Embryonic facial prominence (tissue), 1 donor: ENCODE measurements around the gene DYNLL1.
"Not testable (repeated sequence)": the region's sequence is repeated elsewhere in the genome, so short reads cannot be mapped to it uniquely, and the experiment has no call there.

Source experiments
- DNase-seq: peaks from one replicate; pipeline ENCODE4 v3.0.0-alpha.2; 2016; ENCODE audit errors: extremely low spot score

DYNLL1 gene

DNA sequence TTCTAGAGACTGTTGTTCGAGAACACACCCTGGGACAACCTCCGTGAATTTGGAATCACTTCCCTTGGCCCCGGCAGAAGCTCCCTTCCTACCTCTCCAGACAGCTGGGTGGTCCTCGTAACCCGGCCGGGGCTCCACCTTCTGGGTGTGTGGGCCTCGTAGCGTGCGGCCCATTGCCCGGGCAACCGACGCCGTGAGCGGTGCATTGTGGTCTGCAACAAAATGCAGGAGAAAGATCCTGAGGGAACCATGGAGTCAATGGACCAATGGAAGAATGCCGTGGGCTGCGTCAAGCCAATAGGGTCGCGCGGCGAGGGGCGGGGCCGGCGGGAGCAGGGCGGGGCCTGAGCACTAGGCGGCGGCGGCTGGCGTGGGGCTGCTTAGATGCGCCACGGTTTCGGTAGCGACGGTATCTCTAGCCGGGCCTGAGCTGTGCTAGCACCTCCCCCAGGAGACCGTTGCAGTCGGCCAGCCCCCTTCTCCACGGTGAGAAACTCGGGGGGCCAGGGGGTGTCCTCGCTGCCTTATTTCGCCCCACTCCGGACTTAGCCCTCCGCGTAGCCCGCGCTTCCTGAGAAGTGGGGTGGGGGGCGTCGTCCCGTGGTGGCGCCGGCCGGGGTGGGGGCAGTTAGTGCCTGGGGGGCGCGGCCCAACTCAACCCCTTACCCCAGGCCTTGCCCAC, at the start of gene DYNLL1:
TSS of gene DYNLL1 (plus strand) at position 383 of the 682 bp plus-strand sequence. CDS start 309 bp downstream, outside the sequence.
- DNase-seq, result peak; percentile 93

DNA sequence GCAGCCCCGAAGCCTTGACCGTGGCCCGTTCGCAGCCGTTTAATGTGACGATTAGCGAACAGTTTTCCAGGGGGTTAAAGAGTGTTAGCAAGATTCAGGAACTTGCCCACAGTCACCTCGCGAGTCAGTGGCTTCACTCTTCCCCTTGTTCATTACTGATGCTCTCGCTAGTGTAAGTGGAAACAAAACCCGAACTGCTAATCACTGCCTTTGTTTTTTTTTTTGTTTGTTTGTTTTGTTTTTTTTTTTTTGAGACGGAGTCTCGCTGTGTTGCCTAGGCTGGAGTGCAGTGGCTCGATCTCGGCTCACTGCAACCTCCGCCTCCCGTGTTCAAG, 49.1 kb upstream of the DYNLL1 start:
- not testable (repeated sequence) for DNase-seq

DNA sequence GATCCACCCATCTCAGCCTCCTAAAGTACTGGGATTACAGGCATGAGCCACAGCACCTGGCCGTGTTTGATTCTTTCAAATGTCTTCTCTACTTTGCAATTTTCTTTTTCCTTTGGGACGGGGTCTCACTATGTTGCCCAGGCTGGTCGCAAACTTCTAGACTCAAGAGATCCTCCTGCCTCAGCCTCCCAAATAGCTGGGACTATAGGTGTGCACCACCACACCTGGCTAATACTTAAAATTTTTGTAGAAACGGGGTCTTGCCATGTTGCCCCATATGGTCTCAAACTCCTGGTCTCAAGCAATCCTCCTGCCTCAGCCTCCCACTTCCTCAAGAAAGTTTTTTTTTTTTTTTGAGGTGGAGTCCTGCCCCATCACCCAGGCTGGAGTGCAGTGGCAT, 47.9 kb upstream of the DYNLL1 start:
- no peak for DNase-seq

DNA sequence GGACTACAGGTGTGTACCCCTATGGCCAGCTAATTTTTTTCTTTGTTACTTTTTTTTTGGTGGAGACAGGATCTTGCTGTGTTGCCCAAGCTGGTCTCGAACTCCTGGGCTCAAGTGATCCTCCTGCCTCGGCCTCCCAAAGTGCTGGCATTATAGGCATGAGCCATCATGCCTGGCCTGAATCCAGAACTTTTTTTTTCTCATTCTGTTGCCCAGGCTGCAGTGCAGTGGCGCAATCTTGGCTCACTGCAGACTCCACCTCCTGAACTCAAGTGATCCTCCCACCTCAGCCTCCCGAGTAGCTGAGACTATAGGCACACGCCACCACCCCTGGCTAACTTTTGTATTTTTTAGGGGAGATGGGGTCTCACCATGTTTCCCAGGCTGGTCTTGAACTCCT, 43.4 kb upstream of the DYNLL1 start:
- not testable (repeated sequence) for DNase-seq

DNA sequence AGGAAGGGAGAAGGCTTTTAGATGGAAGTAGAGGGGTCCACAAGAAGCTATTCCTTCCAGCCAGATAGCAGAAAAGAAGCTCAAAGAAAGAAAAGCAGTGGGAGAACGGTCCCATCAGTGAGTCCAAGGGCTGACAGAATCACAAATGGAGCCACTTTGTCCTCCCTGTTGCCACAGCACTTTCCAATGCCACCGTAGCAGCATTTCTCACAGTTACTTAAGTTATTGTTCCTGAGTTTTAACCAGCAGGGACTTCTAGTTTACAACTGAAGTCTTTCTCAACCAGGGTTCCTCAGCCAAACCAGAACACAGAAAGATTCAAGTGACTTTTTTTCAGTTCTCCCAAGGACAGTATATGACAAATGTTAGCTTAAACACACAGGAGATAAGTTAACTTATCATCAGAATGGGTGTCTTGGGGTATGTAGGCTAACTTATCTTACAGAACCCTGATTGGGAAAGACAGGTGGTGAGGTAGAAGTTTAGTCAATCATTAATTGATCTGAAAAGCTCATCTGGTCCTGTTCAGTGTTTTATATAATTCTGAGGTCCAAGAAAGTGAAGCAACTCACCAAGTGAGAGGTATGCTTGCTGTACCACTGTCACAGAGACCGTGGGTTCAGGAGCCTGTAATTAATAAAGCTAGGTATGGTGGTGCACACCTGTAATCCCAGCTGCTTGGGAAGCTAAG, 42.7 kb upstream of the DYNLL1 start:
- DNase-seq, result no peak

DNA sequence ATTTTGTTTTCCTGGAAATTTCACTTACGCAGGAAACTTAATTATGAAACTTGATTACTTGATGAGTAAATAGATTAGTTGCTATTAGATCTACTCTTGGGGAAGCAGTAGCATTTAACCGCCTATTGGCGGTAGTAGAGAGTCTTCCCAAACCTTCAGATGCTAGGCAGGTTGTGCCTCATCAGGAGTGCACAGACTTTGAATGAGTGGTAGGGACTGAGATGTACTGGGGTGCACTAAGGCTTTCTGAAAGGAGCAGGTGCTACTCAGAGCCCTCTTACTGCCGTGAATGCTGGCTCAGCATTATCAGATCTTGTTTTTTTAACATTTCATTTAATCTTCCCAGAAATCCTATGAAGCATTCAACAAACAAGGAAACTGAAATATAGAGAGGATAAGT, 41.9 kb upstream of the DYNLL1 start:
- no peak for DNase-seq

DNA sequence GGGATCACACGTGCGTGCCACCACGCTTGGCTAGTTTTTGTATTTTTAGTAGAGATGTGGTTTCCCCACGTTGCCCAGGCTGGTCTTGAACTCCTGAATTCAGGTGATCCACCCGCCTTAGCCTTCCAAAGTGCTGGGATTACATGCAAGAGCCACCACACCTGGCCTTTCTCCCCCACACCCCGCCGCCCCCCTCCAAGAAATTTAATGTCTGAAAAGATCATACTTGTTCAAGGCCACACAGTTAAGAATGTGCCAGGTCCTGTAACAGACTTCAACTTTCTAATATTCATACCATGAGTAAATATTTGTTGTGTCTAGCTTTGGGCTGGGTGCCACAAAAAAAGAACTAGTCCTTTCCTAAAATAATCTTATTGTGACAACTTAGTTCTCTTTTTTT, 40.6 kb upstream of the DYNLL1 start:
- no peak for DNase-seq

DNA sequence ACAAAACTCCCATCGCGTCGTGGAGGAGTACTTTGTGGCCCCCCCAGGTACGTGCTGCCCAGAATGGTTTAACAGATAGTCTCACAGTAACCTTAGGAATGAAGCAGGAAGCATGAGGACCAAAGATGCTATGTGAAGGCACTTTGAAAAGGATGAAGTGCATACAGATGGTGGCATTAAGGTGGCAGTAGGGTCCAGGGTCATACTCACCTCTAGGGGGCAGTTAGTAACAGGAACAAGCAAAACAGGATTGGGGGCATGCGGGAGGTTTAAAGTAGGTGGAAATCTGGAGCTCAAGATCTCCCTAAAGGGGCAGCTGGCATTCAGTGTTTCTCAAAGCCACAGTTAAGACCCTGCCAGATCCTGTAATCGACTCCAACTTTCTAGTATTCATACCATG, 38.8 kb upstream of the DYNLL1 start:
- no peak for DNase-seq

DNA sequence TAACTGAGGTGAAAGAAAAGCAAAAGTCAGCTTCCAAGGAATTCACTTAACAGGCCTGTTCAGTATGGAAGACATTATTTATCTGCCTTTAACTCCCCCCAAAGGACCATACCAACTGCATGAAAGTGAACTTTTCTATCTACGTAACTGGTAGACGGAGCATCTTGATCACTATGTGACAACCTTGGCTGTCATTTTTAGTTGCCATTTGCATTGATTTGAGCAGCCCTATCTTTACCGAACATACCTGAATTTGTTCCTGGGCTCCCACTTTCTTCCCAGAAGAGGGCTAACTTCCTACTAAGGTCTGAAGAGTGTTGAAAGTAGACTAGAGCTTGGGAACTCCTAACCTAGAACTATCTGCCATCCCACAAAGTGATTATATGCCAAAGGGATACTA, 35.8 kb upstream of the DYNLL1 start:
- no peak for DNase-seq

DNA sequence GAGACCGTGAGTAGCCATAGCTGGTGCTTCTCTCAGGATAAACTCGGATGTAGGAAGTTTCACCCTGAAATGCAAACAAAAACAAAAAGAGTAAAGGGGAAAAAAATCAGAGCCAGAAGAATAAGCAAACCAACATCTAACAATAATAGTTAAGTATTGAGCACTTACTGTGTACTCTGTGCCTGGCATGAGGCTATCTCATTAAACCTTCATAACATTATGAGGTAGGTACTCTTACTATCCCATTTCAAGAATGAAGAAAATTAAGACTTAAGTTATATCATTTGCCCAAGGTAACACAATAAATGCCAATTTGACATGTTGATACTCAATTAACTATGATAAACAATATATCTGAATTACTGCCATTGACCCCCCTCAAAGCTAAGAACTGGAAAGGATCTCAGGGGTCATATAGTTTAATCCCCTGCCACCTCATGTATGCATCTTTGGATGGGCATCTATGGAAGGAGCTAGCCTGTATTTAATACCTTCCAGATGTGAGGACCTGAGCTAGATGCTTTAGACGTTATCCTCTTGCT, 33.7 kb upstream of the DYNLL1 start:
- DNase-seq, result no peak

DNA sequence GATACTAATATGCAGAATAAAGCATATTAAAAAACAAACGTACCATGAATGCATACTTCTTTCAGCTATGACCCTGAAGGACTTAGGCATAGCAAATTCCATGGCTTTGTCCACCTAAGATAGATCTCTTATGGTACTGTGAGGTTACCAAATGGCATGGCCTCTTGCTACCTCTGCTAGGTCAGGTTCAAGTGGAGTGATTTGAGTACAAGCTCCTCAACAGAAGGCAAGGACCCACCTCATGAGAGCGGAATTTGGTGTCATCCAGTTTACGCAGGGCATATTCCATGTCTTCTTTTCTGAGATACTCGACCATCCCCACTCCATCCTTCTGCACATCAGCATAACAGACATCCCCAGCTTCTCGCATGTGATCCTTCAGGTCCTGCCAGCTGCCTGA, 32.2 kb upstream of the DYNLL1 start:
- DNase-seq, result no peak

DNA sequence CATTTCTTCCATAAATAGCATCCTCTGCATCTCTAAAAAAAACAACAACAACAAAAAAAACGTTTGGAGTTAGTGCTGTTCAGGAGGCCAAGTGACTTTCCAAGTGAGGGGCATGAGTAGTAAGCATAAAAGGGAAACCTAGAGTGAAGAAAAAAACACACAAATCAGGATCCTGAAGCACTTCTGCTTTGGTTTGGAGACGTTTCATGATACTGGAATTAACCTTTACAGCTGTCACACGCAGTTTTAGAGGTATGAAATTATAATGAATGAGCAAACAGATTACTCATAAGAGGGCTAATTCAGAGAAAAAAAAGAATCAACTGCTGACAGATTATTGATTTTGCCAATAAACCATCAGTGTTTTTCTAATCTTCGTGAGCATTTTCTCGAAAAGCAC, 30.2 kb upstream of the DYNLL1 start:
- DNase-seq, result no peak

DNA sequence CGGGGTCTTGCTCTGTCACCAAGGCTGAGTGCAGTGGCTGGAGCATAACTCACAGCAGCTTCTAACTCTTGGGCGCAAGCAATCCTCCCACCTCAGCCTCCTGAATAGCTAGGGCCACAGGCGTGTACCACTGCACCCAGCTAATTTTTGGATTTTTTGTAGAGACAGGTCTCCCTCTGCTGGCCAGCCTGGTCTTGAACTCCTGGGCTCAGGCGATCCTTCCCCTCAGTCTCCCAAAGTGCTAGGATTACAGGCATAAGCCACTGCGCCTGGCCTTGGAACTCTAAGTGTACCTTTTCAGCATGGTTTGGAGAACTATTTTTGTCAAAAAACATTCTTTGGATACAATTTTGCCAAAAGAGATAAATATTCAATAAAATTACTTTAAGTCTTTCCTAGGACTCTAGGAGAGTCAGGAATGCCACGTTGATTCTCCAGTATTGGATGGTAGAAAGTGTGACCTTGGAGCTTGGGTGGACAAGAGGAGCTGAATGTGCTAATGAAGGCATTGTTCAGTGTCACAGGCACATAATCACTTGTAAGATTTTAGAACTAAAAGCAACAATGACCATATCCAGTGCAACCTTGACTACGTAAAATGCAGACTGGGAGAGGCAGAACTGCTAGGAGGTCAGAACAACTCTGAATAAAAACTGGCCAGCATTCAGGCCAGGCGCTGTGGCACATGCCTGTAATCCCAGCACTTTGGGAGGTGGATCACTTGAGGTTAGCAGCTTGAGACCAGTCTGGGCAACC, 29.2 kb upstream of the DYNLL1 start:
- DNase-seq, result no peak

DNA sequence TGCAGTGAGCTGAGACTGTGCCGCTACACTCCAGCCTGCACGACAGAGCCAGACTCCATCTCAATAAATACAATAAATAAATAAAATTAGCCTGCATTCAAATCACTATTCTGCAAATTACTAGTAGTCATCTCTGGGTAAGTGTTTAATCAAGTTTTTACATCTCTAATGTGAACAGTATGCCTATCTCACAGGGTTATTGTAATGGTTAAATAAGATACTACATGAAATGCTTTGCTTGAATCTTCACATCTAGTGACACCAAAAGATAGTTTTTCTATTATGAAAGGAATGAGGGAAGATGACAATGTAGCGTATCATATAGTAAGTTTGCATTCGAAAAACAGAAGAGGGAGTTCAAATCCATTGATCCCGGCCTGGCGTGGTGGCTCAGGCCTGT, 28.5 kb upstream of the DYNLL1 start:
- no peak for DNase-seq

DNA sequence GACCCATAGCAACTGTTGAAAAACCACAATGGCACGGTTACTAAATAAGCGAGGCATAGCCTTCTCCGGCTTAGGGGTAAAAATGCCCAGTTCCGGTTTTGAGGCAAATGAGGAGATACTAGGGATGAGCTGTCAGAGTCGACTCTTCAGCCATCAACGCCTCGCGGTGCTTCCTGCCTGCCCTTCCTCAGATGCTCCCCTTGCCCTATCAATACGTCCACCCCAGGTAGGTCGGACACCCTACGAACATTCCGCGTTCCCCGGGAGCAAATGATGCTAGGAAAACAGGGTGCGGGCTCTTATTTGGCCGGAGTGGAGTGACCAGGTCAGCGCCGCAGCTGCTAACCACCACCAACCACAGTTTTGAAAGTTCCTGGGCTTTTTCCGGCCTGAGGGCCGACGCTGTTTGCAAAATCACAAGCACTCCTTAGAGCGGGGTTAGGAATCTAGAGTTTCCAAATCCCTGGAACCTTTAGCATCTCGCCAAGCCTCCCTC, 27.5 kb upstream of the DYNLL1 start:
- no peak for DNase-seq

DNA sequence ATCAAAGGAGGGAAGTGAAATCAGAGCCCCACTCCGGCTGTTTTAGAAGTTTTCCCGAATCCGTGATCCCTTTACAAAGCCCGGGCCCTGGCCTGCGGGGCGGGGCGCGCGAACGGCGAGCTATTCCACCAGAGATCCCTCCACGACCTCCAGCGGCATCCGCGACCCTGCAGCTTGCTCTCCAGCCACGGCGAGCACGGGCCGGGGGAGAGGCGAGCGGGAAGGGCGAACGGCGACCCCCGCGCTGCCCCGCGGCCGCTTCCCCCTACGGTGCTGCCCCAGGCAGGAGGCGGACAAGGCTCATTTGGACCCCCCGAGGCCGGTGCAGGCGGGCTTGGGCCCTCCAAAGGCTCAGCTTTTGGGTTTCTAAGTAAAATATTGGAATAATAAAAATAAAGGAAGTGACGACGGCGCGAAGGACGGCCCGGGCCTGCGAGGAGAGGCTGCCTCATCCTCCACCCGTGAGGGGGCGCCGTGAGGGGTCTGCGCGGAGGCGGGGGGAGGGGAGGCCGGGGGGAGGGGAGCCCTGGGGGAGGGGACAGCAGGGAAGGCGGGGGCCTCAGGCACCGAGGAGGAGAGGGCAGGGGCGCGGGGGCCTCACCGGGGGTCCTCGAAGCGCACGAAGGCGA, 27.0 kb upstream of the DYNLL1 start:
- peak; percentile 47 for DNase-seq

DNA sequence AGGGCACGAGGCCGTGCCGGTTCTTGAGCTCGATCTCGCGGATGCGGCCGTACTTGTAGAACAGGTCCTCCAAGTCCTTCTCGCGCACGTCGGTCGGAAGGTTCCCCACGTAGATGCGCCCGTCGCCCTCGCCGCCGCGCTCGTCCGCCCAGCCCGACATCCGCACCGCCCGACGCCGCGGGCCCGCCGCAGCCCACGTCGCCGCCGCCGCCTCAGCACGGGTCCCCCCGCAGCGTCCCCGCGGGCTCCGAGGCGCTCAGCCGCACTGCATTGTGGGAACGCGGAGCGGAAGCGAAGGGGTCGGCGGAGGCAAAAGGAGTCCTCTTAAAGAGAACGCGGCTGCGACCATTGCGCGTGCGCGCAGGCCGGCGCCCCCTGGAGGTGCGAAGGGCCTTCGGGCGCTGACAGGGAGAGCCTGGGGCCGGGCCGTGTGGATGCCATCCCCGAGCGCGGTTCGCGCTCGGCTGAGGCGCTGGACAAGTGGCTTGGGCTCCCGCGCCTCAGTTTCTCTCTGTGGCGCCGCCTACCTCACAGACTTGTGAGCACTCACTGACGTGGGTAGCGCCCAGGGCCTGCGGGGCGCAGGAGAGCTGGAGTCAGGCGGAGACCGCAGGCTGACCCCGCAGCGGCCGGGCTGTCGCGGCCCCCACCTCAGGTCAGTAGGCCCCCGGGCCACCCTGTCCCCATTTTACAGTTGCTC, 26.3 kb upstream of the DYNLL1 start, which contains the start of gene SRSF9:
TSS of gene SRSF9 (minus strand) at position 299 of the 700 bp plus-strand sequence. CDS start at position 160, 139 bp downstream.
- peak; percentile 90 for DNase-seq

DNA sequence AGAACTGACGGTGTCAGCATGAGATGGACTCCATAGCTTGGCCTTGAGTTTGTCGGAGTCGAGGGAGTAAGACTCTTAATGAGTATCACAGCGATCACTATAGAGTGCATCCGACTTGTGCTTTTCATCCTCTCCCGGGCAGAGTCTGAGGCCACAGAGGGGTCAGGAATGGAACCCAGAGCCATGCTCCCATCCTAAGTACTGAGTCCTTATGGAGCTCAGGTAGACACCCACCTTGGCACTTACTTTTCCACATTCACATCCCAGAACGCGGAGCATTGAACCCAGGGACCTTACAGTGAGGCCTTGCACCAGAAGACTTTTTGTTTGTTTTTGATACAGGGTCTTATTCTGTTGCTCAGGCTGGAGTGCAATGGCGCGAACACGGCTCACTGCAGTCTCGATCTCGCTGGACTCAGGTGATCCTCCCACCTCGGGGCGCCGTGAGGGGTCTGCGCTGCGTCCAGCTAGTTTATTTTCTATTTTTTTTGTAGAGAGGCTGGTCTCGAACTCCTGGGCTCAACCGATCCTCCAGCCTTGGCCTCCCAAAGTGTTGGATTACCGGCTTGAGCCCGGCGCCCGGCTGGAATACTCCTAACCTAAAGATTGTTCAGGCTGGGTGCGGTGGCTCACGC, 25.6 kb upstream of the DYNLL1 start:
- DNase-seq, result no peak

DNA sequence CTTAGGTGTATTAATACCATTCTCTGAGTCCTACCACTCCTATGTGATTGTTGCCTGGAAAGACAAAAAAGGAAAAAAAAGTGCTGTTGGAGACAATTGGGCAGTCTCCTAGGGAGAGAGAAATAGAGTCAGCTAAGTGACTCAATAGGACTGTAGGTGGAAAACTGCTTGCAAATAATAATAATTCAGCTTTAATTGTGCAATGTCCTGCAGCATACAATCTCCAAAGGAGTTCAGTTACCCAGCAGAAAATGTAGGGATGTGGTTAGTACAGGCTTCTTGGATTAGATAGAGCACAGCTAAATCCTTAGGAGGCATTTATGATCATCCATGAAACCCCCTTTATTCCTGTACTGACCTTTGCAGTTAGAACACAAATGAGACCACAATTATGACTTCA, 23.4 kb upstream of the DYNLL1 start:
- no peak for DNase-seq

DNA sequence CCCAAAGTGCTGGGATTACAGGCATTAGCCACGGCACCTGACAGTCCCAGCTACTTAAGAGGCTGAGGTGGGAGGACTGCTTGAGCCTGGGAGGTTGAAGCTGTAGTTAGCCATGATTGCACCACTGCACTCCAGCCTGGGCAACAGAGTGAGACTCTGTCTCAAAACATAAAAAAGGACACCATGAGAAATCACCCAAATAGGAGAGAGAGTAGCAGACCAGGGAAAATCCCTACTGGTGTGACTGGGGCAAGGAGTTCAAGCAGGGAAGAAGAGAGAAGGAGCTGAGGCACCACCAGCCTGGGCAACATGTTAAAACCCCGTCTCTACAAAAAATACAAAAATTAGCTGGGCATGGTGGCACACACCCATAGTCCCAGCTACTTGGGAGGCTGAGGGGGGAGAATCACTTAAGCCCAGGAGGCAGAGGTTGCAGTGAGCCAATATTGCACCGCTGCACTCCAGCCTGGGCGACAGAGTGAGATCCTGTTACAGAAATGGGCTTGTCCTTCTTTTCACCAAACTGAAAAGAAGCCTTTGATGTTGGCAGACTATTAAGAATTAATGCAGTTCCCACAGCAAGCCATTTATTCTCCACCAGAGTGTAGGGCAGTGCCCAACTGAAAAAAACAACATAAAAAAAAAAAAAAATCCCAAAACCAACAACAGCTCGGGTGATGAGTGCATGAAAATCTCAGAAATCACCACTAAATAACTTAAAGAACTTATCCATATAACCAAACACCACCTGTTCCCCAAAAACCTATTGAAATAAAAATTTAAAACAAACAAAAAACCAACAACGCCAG, 21.9 kb upstream of the DYNLL1 start:
- DNase-seq, result no peak
